Hindlimb muscle (tissue), 1 donor: Measurements from ENCODE around the gene ABHD1. TPM values are rescaled to one million over a fixed set of nuclear protein-coding genes. Genes with fewer than 3 reads are reported as not detected.

ENCODE experiments used
- DNase-seq: peaks from one replicate; pipeline ENCODE4 v3.0.0-alpha.2; 2013
- polyA plus RNA-seq: library from polyadenylated mRNA; unstranded; fragments of 120-200 nt; gene quantifications from one replicate; pipeline ENCODE4 v1.2.1, GENCODE V29; 2013; ENCODE audit not compliant: insufficient read length

ABHD1 gene
- polyA plus RNA-seq, 1 donor, result 0.18 TPM

GRCh38 chr2:27086724-27087593, 36.7 kb upstream of the ABHD1 start, which contains the start of gene KHK:
TSS of gene KHK (plus strand) at chr2:27086772. CDS start at chr2:27087260, 488 bp downstream.
- DNase-seq, result no peak

- DNase-seq, result no peak
Observed at GRCh38 chr2:27087823-27088410, 35.7 kb upstream of the ABHD1 start.

GRCh38 chr2:27088634-27089033, 35.0 kb upstream of the ABHD1 start:
- no peak for DNase-seq

GRCh38 chr2:27089111-27089954, 34.3 kb upstream of the ABHD1 start:
- no peak for DNase-seq

- no peak for DNase-seq
Observed at GRCh38 chr2:27091746-27092695, 31.6 kb upstream of the ABHD1 start.

GRCh38 chr2:27092696-27093429, 30.8 kb upstream of the ABHD1 start:
- no peak for DNase-seq

GRCh38 chr2:27093430-27094352, 29.9 kb upstream of the ABHD1 start:
- no peak for DNase-seq

GRCh38 chr2:27094353-27094984, 29.1 kb upstream of the ABHD1 start:
- DNase-seq, result no peak

- DNase-seq, result no peak
Observed at GRCh38 chr2:27095427-27095744, 28.2 kb upstream of the ABHD1 start.

- DNase-seq, result peak; percentile 74
Observed at GRCh38 chr2:27095745-27096651, 27.6 kb upstream of the ABHD1 start.

- no peak for DNase-seq
Observed at GRCh38 chr2:27096748-27097297, 26.8 kb upstream of the ABHD1 start.

- no peak for DNase-seq
Observed at GRCh38 chr2:27097341-27097740, 26.3 kb upstream of the ABHD1 start.

GRCh38 chr2:27099334-27099955, 24.2 kb upstream of the ABHD1 start:
- no peak for DNase-seq

GRCh38 chr2:27100036-27100435, 23.6 kb upstream of the ABHD1 start:
- DNase-seq, result no peak

GRCh38 chr2:27102329-27102728, 21.3 kb upstream of the ABHD1 start:
- DNase-seq, result no peak

- DNase-seq, result no peak
Observed at GRCh38 chr2:27105981-27106380, 17.6 kb upstream of the ABHD1 start.

GRCh38 chr2:27108221-27108620, 15.4 kb upstream of the ABHD1 start:
- DNase-seq, result no peak

GRCh38 chr2:27109083-27109482, 14.5 kb upstream of the ABHD1 start:
- DNase-seq, result no peak
